Coronary artery (tissue), 2 donors: ENCODE data around the gene SEPTIN5.

Experiments used
- DNase-seq: peaks from one replicate; pipeline ENCODE4 v3.0.0-alpha.2; 2017; ENCODE audit warnings: low spot score
- H3K27ac ChIP-seq, 2 donors: fragments of 200-600 bp; sonication (generic); one replicate each; pipeline ENCODE4 v1.5.1; 2016 to 2019
- H3K4me3 ChIP-seq: fragments of 200-600 bp; sonication (generic); 2 replicates; pipeline ENCODE4 v1.5.1; 2016; ENCODE audit warnings: mild to moderate bottlenecking, moderate library complexity
- CTCF ChIP-seq: fragments of 200-600 bp; sonication (generic); IDR thresholded peaks from one replicate; pipeline ENCODE4 v1.5.1; 2019; ENCODE audit warnings: antibody characterized with exemption

Gene SEPTIN5

GRCh38 chr22:19719488-19720021 is 5.3 kb downstream of the SEPTIN5 start:
- no peak for TF ChIP-seq CTCF
- no peak for DNase-seq
- Histone ChIP-seq H3K4me3 (peak overlapping the region; percentile 78), H3K27ac (peak overlapping the region; percentile 63 to 86)

DNA sequence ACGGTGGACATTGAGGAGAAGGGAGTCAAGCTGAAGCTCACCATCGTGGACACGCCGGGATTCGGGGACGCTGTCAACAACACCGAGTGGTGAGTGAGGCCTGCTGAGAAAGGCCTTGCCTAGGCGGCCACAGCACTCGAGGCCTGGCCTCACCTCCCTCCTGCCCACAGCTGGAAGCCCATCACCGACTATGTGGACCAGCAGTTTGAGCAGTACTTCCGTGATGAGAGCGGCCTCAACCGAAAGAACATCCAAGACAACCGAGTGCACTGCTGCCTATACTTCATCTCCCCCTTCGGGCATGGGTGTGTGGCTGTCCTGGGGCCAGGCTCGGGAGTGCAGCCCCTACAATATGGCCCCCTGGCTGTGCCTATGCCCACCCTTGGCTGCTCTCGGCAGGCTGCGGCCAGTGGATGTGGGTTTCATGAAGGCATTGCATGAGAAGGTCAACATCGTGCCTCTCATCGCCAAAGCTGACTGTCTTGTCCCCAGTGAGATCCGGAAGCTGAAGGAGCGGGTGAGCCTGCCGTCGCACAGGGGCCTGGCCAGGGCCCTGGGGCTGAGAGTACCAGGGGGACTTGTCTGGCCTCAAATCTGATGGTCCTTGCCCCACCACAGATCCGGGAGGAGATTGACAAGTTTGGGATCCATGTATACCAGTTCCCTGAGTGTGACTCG is 6.0 kb downstream of the SEPTIN5 start:
- DNase-seq: no peak
- no peak for TF ChIP-seq CTCF
- H3K4me3 ChIP-seq: no peak overlapping the region
- peak overlapping the region in 1 of 2 donors; percentile 86 for H3K27ac ChIP-seq

DNA sequence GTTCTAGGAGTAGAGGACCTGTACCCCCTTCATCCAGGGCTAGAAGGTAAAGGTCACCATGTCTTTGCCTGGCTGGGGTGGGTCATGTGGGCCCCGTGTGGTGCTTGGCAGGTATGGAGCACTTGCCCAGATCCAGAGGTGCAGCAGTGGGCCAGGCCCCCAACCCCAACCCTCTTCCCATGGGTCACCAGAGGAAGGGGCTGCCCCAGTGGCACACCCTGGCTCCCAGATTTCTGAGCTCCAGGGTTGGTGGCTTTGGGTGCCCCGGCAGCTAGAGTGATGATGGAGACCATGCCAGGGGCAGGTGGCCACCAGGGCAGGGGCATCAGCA is 6.7 kb downstream of the SEPTIN5 start:
- H3K27ac ChIP-seq: no peak overlapping the region
- no peak for TF ChIP-seq CTCF
- H3K4me3 ChIP-seq: no peak overlapping the region
- no peak for DNase-seq

DNA sequence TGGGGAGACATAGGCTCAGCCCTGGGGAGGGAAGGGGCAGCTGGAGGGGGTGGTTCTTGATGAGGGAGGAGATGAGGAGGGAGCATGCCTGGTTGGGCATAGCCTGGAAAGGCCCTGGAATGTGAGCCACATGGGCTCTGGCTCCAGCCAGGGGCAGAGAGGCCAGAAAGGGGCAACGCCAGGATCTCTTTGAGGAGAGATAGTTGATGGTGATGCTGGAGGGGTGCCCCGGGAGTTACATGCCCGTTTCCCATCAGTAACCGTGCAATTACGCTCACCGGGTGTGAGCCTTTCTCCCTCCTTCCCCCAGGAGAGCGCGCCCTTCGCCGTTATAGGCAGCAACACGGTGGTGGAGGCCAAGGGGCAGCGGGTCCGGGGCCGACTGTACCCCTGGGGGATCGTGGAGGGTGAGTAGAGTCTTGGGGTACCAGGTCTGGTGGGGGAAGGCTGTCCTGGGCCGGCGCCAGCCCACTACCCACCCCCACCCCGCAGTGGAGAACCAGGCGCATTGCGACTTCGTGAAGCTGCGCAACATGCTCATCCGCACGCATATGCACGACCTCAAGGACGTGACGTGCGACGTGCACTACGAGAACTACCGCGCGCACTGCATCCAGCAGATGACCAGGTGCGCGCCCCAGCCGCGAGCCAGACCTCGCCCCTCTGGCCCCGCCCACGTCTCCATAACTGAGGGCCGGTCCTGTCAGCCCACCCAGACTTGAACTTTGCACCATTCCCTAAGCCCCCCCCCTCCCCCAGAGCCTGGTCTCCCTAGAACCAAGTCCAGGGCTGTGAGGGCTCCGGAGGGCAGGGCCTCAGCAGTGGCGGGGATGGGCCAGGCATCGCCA is 7.3 kb downstream of the SEPTIN5 start:
- TF ChIP-seq CTCF: no peak
- no peak overlapping the region for H3K27ac ChIP-seq
- no peak for DNase-seq
- no peak overlapping the region for H3K4me3 ChIP-seq

DNA sequence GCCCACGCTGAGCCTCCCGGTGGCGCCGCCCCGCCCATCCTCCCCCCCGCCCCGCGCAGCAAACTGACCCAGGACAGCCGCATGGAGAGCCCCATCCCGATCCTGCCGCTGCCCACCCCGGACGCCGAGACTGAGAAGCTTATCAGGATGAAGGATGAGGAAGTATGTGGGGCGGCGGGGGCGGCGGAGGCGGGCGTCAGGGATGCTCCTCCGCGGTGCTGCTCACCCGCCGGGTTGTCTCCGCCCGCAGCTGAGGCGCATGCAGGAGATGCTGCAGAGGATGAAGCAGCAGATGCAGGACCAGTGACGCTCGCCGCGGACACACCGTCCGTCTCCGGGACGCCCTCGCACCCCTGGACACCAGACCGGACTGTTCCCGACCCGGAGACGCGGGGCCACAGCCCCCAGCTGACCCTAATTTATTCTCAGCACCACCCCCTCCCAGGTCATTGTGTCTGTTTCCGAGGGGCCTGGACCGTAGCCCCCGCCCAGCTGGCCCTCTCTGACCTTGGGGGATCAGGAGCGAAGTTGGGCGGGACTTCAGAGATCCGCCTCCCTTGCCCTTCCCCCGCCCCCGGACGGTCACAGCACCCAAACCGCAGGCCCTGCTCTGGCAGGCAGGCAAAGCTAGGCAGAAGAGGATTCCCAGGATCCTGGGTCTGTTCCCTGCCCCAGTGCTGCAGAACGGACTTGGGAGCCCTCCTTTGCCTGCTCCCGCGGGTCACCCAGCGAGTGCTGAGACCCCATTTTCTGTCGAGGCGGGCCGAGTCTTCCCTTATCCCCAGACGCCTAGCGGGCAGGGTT is 8.1 kb downstream of the SEPTIN5 start:
- DNase-seq: no peak
- H3K27ac ChIP-seq: no peak overlapping the region
- H3K4me3 ChIP-seq: no peak overlapping the region

DNA sequence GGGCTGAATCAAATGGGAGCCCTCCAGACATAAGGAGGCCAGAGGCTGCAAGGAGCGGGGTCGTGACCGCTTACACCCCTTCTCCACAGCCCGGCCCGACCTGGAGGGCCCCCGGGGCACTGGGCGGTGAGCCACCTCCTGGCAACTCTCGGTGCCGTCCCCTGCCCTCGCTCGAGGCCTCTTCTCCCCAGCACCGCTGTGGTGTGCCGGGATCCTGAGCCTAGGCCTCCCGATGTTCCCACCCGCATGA is 8.6 kb downstream of the SEPTIN5 start:
- no peak overlapping the region for H3K4me3 ChIP-seq
- TF ChIP-seq CTCF: no peak
- no peak overlapping the region for H3K27ac ChIP-seq
- DNase-seq: no peak

More for the DNA sequence above, 8.1 kb downstream of the SEPTIN5 start:
- TF ChIP-seq CTCF: no peak
